KG1 (cell line): ENCODE measurements around the gene THOC2.
"Not testable (repeated sequence)": the region's sequence is repeated elsewhere in the genome, so short reads cannot be mapped to it uniquely, and the experiment has no call there.

Source experiments
- DNase-seq: peaks from one replicate; lab custom pipeline; 2025; lab: John Stamatoyannopoulos, UW

Gene THOC2

DNA sequence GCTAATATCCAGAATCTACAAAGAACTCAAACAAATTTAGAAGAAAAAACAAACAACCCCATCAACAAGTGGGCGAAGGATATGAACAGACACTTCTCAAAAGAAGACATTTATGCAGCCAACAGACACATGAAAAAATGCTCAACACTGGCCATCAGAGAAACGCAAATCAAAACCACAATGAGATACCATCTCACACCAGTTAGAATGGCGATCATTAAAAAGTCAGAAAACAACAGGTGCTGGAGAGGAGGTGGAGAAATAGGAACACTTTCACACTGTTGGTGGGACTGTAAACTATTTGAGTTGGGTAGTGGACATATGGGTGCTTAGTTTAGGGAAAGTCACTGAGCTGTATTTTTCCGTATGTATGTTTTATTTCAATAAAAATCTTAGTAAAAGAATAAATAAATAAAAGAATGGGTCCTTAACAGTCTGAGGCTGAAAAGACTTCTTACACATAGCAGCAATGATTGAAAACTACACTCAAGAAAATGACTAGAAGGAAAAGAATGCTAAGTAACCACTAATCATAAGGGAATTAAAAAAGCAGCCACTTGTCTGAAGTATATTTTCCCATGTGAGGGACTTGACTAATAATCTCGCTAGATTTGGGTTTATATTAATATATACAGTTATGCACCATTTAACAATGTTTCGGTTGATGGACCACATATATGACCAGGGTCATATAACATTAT lies 68.2 kb downstream of the THOC2 start:
- not testable (repeated sequence) for DNase-seq

DNA sequence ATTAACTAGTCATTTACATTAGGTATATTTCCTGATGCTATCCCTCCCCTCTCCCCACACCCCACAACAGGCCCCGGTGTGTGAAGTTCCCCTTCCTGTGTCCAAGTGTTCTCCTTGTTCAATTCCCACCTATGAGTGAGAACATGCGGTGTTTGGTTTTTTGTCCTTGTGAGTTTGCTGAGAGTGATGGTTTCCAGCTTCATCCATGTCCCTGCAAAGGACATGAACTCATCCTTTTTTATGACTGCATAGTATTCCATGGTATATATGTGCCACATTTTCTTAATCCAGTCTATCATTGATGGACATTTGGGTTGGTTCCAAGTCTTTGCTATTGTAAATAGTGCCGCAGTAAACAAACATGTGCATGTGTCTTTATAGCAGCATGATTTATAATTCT lies 69.1 kb downstream of the THOC2 start:
- not testable (repeated sequence) for DNase-seq

DNA sequence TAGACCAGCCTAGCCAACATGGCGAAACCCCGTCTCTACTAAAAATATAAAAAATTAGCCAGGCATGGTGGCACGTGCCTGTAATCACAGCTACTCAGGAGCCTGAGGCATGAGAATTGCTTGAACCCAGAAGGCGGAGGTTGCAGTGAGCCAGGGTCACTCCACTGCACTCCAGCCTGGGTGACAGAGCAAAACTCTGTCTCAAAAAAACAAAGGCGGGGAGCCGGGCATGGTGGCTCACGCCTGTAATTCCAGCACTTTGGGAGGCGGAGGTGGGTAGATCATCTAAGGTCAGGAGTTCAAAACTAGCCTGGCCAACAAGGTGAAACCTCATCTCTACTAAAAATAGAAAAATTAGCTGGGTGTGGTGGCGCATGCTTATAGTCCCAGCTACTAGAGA lies 76.3 kb downstream of the THOC2 start:
- not testable (repeated sequence) for DNase-seq

DNA sequence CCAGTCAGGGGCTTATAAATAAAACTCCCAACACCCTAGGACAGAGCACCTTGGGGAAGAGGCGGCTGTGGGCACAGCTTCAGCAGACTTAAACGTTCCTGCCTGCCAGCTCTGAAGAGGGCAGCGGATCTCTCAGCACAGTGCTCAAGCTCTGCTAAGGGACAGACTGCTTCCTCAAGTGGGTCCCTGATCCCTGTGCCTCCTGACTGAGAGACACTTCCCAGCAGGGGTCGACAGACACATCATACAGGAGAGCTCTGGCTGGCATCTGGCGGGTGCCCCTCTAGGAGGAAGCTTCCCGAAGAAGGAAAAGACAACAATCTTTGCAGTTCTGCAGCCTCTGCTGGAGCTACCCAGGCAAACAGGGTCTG lies 84.1 kb downstream of the THOC2 start:
- DNase-seq: not testable (repeated sequence)

DNA sequence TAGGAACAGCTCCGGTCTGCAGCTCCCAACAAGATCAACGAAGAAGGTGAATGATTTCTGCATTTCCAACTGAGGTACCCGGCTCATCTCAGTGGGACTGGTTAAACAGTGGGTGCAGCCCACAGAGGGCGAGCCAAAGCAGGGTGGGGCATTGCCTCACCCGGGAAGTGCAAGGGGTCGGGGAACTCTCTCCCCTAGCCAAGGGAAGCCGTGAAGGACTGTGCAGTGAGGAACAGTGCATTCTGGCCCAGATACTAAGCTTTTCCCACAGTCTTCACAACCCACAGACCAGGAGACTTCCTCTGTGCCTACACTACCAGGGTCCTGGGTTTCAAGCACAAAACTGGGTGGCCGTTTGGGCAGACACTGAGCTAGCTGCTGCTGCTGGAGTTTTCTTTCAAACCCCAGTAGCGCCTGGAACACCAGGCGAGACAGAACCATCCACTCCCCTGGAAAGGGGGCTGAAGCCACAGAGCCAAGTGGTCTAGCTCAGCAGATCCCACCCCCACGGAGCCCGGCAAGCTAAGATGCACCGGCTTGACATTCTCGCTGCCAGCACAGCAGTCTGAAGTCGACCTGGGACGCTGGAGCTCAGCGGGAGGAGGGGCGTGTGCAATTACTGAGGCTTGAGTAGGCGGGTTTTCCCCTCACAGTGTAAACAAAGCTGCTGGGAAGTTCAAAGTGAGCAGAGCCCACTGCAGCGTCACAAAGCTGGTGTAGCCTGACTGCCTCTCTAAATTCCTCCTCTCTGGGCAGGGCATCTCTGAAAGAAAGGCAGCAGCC lies 84.6 kb downstream of the THOC2 start:
- DNase-seq: no peak

DNA sequence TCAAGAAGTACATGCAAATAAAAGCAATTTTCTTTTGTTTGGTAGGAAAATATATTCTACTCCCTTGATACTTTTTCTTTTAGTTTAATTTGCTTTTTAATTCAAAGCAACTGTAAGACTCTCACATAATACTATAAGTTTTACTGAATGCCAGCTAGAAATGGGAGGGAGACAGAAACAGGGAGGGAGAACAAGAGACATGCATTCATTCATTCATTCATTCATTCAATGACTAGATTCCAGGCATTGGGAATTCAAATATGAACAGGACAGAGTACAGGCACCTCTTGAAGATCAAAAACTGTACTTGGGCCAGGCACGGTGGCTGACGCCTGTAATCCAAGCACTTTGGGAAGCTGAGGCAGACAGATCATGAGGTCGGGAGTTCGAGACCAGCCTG lies 85.6 kb downstream of the THOC2 start:
- DNase-seq: no peak

DNA sequence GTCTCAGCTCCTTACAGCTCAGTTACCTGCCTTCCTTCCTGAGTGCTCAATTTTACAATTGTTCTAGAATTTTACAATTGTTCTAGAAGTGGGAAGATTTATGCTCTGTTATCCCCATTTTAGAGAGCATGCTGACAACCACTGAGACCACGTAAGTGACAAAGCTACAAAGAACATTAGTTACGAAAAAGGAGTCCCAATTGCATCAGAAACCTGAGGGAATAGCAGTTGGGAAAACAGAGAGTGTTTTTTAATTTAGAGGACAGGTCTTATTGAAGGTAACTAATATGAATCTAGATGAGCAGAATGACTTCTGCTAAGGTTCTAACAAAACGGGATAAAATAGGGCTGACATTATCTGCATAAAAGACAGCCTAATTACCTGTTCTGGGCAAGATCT lies 103.3 kb downstream of the THOC2 start:
- no peak for DNase-seq

DNA sequence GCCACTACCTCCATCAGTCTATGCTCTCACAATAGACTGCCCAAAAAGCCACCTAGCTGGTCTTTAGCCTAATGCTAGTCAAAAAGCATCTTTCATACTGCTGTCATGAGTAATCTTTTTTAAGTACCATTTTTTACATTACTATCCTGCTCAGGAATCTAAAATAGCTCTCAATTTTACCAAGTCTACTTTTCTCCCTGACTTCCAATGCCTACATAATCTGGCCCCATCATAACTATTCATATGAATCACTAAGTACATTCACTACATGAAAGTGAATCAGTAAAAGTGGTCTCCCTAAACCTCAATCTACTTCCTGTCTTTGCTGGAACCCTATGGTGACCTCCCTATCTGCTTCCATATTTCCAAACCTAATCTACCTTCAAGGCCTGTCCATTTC lies 105.9 kb downstream of the THOC2 start:
- DNase-seq: no peak

DNA sequence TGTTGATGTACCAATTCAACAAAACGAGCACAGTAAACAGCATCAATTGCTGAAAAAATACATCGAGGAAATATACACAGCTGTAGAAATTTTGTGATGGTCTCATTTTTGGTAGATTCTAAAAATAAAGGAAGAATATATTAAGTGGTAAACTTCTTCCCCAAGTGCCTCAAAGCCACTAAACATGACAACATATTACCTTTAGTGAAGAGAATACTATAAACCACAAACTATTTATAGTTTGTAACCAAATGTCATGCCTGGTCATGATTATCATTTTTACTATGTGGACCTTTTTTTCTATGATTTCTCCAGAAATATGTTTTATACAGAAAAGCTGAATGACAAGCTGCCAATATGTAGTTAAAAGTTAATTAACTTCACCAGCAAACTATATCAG lies 106.9 kb downstream of the THOC2 start:
- DNase-seq: no peak

DNA sequence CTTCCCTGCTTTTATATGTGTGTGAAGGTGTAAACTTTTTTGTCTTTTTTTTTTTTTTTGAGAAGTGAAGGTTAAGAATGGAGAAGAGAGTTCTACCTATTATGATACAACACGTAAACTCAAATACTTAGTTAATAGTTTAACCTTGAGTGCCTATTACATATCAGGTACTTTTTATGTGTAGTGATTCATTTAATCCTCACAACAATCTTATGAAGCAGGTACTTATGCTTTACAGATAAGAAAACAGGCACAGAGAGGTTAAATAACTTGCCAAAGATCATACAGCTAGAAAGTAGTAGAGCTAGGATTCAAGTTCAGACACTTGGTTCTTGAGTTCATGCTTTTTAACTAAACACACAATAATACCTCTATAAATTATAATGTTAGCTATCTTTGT lies 107.4 kb downstream of the THOC2 start:
- no peak for DNase-seq

DNA sequence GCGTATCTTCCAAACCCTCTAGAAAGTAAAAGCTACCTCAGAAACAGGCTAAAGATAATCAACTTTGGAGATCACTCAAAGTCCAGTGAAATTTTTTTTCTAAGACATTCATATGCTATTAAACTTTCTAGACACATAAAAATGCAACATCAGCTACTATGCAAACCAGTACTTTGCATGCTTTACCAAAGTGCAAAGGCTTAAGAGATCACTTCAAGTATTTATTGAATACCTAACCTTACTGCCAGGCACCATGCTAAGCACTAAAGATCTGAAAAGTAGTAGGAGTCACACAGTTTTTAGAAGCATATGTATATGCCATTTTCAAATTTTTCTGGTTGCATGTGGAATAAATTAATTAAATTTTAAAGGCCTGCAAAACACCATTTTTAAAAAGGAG lies 115.8 kb downstream of the THOC2 start:
- DNase-seq: no peak

DNA sequence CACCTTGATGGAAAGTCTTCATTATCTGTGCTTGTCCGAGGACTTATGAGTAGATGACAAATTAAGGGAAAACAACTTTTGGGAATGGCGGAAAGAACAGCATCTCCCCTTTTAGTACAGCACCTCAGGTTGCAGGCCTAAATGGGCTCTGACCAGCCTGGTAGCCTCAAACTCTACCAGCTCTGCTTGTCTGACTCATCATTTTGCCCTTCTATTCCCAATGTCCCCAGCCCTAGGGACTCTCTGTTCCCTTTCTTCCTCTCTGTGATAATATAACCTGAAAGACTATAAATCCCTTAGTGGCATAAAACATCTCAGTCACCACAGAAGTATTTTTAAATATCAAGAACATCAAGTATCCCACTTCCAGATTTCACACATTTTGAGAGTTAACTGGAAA lies 121.9 kb downstream of the THOC2 start:
- no peak for DNase-seq

DNA sequence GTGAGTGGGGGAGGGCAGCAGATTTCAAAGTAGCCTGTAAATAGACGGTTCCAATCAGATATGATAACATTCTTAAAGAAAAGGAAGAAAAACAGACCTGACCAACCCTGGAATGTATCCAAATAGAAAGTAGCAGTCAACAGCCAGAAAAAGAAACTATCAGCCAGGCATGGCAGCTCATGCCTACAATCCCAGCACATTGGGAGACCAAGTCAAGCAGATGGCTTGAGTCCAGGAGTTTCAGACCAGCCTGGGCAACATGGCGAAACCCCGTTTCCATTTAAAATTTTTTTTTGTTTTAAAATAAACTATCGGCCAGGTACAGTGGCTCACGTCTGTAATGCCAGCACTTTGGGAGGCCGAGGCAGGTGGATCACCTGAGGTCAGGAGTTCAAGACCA lies 125.0 kb downstream of the THOC2 start:
- no peak for DNase-seq

DNA sequence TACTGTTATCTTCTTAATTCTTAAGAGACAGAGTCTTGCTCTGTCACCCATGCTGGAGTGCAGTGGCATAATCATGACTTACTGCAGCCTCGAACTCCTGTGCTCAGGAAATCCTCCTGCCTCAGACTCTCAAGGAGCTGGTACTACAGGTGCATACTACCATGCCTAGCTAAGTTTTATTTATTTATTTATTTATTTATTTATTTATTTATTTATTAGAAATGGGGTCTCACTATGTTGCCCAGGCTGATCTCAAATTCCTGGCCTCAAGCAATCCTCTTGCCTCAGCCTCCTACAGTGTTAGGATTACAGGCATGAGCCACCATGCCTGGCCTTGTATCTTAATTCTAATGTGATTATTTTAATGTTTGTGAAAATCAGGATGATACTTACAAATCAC lies 125.6 kb downstream of the THOC2 start:
- no peak for DNase-seq

DNA sequence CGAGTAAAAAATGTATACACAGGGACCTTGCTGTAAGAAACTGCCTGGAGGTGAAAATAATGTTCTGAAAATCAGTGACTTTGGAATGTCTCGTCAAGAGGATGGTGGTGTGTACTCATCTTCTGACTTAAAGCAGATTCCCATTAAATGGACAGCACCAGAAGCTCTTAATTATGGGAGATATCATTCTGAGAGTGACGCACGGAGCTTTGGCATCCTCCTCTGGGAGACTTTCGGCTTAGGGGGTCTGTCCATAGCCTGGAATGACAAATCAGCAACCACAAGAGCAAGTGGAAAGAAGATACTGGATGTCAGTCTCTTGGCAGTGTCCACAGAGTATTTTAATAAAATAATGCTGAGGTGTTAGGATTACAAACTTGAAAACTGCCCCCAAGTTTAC lies 129.4 kb downstream of the THOC2 start:
- DNase-seq: no peak

DNA sequence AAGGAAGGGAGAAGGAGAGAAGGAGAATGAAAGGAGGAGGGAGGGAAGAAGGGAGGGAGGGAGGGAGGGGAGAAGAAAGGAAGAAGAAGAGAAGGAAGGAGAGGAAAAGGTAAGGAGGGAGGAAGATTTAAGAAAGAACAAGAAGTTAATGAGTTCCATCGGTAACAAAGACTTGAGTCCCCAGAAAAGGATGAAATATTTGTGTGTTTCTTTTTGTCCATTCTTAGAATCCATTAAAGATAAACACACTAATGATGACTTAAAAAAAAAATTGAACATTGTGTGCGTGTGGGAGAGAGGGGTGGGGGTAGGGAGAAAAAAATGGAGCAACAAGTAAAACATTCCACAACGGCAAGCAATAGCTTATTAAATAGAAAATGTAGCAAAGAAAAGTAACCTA lies 131.4 kb downstream of the THOC2 start:
- DNase-seq: no peak

DNA sequence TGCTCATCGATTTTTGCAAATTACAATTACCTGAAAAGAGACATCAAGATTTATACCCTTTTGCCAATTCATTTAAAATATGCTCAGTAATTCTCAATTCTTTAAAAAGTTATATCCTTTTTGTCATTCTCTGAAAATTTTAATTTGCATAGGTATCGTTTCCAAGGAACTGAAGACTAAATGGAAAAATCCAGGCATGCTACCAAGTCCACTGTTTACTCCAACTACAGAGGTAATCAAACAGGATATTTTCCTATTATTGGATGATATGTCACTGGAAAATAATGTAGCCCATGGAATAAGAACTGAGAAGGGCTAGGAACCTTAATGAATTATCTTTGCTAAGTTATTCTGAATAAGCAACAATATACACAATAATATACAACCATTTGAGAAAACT lies 132.7 kb downstream of the THOC2 start:
- DNase-seq: no peak

DNA sequence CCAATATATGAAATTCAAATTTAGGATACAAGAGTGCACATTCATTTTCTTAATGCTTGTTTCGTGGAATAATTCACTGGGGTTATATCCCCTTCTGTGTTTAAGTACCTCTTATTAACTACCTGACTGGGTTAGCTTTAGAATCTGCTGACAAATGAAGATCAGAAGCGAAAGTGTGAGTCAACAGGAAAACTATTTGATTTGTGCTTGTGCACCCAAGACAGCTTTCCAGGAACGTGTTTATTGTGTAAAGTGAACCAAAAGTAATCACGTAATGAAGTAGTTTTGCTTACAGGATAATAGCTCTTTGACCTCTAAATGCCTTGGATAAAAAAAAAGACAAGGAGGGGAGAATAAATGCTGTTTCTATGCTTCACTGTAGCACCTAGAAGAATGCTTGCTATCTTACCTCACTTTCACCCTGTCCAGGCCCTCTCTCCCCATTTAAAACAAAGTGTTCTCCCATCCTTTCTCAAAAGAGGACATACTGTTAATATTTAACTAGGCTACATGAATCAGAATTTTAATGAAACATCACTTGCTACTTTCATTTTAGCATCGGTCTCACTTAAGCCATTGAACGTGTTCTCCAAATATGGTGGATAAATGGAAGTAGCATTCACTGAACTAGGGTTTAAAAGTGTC lies 141.9 kb downstream of the THOC2 start:
- DNase-seq: no peak

DNA sequence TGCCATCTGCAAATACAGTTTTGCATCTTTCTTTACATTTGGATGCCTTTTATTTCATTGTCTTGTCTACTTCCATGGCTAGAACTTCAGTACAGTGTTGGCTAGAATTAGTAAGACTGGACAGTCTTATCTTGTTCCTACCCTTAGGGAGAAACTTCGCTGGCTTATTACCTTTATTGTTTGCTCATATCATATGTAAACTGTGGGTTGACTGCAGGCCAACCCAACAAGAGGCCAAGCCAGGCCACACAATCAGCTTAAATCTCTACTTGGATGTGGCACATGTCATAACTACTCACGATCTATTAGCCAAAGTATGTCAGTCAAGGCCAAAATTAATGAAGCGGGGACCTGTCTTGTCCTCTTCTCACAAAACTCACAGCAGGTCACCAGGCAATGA lies 144.1 kb downstream of the THOC2 start:
- DNase-seq: no peak

DNA sequence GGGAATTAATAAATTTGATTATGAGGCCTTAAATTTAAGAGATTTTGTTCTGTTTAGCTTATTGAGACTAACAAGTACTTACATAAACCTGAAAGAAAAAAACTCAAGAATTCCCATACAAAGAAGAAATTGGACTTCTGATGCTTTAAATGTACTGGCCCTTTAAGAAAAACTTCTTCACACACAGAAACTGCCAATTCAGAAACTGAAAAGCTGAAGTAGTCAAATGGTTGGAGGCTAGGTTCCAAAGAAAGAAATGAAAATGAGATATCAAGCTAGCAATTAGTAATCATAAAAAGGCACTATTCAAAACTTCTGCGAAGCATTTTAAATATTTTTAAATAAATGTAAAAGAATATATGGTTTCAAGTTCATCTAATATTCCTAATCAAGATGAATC lies 151.3 kb downstream of the THOC2 start:
- DNase-seq: no peak

DNA sequence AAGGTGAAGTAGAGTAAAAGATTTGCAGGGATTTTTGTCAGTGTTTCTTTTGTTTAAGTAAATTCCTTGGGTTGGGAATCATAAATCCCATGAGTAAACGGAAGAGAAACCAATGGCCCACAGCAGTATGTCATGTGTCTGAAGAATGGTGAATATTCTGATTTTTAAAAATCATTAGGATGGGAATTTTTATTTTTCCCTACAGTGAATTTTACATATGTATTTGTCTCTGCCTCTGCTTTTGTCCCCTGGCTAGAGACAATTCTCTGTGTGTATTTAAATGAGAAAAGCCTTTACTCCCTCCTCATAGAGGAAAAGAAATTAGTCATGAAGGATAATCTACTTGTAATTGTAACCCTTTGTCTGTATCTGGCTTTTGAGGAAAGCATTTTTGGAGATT lies 152.1 kb downstream of the THOC2 start:
- DNase-seq: no peak

DNA sequence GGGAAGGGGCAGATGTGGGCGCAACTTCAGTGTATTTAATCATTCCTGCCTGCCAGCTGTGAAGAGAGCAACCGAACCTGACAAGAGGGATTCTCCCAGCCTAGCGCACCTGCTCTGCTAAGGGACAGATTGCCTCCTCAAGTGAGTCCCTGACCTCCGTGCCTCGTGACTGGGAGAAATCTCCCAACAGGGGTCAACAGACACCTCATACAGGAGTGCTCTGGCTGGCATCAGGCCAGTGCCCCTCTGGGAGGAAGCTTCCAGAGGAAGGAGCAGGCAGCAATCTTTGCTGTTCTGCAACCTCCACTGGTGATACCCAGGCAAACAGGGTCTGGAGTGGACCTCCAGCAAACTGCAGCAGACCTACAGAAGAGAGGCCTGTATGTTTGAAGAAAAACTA lies 158.8 kb downstream of the THOC2 start:
- DNase-seq: not testable (repeated sequence)

DNA sequence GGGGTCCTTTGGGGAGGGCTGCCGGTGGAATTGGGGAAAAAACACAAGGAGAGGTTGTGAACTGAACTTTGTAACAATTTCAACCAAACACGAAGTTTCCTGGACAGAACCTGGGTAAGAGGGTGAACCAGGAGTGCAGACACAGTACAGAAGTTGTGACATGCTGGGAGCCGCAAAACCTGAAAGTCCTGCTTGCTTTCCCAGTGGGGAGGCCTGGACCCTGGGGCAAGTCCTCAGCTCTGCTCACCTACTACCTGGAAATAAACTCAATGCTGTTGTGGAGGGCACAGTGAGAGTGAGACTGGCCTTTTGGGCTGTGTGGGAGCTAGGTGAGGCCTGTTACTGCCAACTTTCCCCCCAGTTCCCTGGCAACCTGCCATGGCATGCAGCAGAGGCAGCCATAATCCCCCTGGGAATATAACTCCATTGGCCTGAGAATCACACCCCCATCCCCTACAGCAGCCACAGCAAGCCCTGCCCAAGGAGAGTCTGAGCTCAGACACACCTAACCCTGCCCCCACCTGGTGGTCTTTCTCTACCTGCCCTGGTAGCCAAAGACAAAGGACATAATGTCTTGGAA lies 162.8 kb downstream of the THOC2 start:
- no peak for DNase-seq
